ENCODE results near the gene CDS2. TPM values are rescaled to one million over a fixed set of nuclear protein-coding genes. Genes with fewer than 3 reads are reported as not detected.
A peak's percentile ranks its signal among the peaks of the same experiment; 100 is the strongest.

CDS2 gene
- total RNA-seq, 1 donor from 2014 or later = 56.3 TPM

- DNase-seq (ENCODE audit: low read depth, low spot score) = no peak
- no peaks in the 10 kb centered on the region for H3K27me3 Mint-ChIP-seq (ENCODE audit: low read depth)
- no peaks in the 10 kb centered on the region for H3K9me3 Mint-ChIP-seq
- TF ChIP-seq, protein P1, sequence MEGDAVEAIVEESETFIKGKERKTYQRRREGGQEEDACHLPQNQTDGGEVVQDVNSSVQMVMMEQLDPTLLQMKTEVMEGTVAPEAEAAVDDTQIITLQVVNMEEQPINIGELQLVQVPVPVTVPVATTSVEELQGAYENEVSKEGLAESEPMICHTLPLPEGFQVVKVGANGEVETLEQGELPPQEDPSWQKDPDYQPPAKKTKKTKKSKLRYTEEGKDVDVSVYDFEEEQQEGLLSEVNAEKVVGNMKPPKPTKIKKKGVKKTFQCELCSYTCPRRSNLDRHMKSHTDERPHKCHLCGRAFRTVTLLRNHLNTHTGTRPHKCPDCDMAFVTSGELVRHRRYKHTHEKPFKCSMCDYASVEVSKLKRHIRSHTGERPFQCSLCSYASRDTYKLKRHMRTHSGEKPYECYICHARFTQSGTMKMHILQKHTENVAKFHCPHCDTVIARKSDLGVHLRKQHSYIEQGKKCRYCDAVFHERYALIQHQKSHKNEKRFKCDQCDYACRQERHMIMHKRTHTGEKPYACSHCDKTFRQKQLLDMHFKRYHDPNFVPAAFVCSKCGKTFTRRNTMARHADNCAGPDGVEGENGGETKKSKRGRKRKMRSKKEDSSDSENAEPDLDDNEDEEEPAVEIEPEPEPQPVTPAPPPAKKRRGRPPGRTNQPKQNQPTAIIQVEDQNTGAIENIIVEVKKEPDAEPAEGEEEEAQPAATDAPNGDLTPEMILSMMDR (conservative IDR thresholded peaks at IDR 0.05) = no peak
- peak overlapping the region; percentile 20 for H3K27ac Mint-ChIP-seq (ENCODE audit: unreplicated experiment)
- H3K36me3 Mint-ChIP-seq (ENCODE audit: low read depth) = peaks cover 4% of the 10 kb centered on the region
- peaks cover 31% of the 10 kb centered on the region for H3K4me1 Mint-ChIP-seq
- H3K4me3 Mint-ChIP-seq = peak overlapping the region; percentile 96
Measured at GRCh38 chr20:5127859-5128424, 1.1 kb downstream of the CDS2 start.

GRCh38 chr20:5128886-5129285 is 2.1 kb downstream of the CDS2 start:
- Mint-ChIP-seq H3K4me3 (peak overlapping the region; percentile 96), H3K36me3 (ENCODE audit: low read depth) (peaks cover 4% of the 10 kb centered on the region), H3K27me3 (ENCODE audit: low read depth) (no peaks in the 10 kb centered on the region), H3K27ac (ENCODE audit: unreplicated experiment) (no peak overlapping the region), H3K4me1 (peaks cover 31% of the 10 kb centered on the region), H3K9me3 (no peaks in the 10 kb centered on the region)
- DNase-seq (ENCODE audit: low read depth, low spot score) = no peak
- TF ChIP-seq, protein P1 (conservative IDR thresholded peaks at IDR 0.05) = no peak

GRCh38 chr20:5131502-5131901 is 4.7 kb downstream of the CDS2 start:
- no peaks in the 10 kb centered on the region for H3K9me3 Mint-ChIP-seq
- DNase-seq (ENCODE audit: low read depth, low spot score) = no peak
- peak overlapping the region; percentile 29 for H3K4me3 Mint-ChIP-seq
- H3K4me1 Mint-ChIP-seq = peaks cover 22% of the 10 kb centered on the region
- no peak overlapping the region for H3K27ac Mint-ChIP-seq (ENCODE audit: unreplicated experiment)
- H3K27me3 Mint-ChIP-seq (ENCODE audit: low read depth) = no peaks in the 10 kb centered on the region
- peaks cover 4% of the 10 kb centered on the region for H3K36me3 Mint-ChIP-seq (ENCODE audit: low read depth)
- TF ChIP-seq, protein P1 (conservative IDR thresholded peaks at IDR 0.05) = no peak

DNA sequence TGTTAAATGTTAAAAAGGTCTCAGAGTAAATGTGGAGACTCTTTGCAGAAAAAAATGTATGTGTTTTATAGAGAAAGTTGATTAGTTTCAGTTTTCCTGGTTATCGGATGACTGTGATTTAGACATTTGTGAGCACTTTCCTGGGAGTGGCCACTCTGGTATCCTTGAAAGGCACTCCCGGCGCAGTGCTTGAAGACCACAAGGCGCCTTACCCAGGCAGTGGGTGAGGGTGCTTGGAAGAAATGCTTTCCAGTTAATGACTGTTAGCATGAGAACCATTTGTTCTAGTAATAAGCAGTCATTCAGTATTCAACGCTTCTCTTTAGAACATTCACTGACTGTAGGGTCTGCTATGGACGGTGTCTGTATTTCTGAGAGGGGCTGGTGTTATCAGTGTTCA is 7.2 kb downstream of the CDS2 start:
- no peaks in the 10 kb centered on the region for H3K9me3 Mint-ChIP-seq

DNA sequence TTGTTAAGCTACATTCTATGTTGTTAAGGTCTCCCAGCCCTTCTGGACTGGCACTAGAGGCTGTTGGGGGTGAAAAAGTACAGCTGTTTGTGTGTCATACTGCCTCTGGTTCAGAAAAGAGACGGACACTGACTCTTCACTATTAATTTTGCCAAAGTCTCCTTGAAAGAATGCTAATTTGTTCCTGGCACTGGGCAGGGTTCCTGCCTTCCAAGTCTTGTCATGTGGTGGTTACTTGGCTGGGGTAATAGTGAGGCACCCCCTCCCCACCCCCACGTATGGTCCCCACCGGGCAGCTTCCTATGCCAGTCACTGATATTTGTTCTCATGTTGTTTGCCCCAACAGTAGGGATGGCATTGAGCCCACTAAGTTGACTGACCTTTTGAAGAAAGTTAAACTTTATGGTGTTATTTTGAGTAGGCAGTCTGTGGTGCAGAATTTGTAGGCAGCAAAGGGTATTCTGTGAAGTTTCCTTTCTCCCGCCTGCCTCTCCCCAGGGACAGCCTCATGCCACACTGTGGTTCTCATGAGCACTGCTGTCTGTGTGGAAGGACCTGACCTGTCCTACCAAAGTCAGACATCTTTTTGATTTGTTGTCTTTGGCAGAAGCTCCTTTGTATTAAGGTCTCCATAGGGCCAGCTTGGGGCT is 8.7 kb downstream of the CDS2 start:
- peaks cover 11% of the 10 kb centered on the region for H3K4me1 Mint-ChIP-seq
- DNase-seq (ENCODE audit: low read depth, low spot score) = no peak
- no peak overlapping the region for H3K27ac Mint-ChIP-seq (ENCODE audit: unreplicated experiment)
- no peaks in the 10 kb centered on the region for H3K9me3 Mint-ChIP-seq
- peaks cover 4% of the 10 kb centered on the region for H3K36me3 Mint-ChIP-seq (ENCODE audit: low read depth)
- no peaks in the 10 kb centered on the region for H3K27me3 Mint-ChIP-seq (ENCODE audit: low read depth)
- H3K4me3 Mint-ChIP-seq = no peak overlapping the region
- TF ChIP-seq, protein P1 (conservative IDR thresholded peaks at IDR 0.05) = no peak

More for the DNA sequence above, 7.2 kb downstream of the CDS2 start:
- Mint-ChIP-seq H3K4me1 (peaks cover 6% of the 10 kb centered on the region), H3K27ac (ENCODE audit: unreplicated experiment) (no peak overlapping the region), H3K27me3 (ENCODE audit: low read depth) (no peaks in the 10 kb centered on the region), H3K4me3 (no peak overlapping the region), H3K36me3 (ENCODE audit: low read depth) (peaks cover 4% of the 10 kb centered on the region)
- DNase-seq (ENCODE audit: low read depth, low spot score) = no peak
- TF ChIP-seq, protein P1 (conservative IDR thresholded peaks at IDR 0.05) = no peak

All from neural crest cell (in vitro differentiated cells).